DOHH2 (cell line): ENCODE results near the gene THBD.

Source experiments
- CTCF ChIP-seq: fragments of 200-600 bp; sonication (generic); IDR thresholded peaks from one replicate; pipeline ENCODE4 v1.5.1; 2014; ENCODE audit warnings: antibody characterized with exemption, mild to moderate bottlenecking, low read depth, low read length; ENCODE audit not compliant: poor library complexity, severe bottlenecking
- EZH2phosphoT487 ChIP-seq: fragments of 200-600 bp; sonication (generic); IDR thresholded peaks from 2 replicates; pipeline ENCODE4 v1.6.1; 2017; ENCODE audit warnings: borderline replicate concordance, mild to moderate bottlenecking, antibody characterized with exemption, low read length, moderate library complexity, mixed read lengths

DNA sequence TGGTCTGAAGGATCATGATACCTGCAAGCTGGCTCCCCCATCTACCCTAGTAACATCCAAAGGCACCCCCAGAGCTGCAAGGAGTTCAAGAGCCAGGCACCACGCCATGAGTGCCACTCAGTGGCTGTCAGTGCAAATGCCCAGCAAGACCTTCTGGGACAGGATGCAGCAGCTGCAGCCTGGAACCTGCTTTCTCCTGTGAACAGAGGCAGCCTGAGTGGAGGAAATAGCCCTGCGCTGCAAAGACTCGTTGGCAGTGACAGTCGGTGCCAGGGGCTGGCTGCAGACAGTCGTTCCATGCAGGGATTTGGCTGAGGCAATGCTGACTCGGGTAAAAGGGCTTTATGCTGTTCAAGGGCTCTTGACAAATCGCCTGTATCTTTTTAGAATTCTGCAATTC lies 30.1 kb downstream of the THBD start:
- TF ChIP-seq CTCF (no peak), EZH2phosphoT487 (no peak)
